ENCODE measurements around the gene ANKUB1.

DNA sequence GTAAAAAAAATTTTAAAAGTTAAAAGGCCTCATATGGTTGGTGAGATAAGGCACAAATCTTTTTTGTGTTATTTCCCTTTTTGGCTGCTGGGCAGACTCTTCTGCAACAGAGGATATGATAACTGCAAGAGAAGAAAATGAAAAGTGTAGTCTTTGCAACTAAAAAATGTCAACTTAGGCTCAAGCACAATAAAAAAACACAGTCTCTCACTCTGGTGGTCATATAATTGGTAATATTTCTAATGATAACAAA lies 55.5 kb downstream of the ANKUB1 start:
- TF ChIP-seq, protein P1, sequence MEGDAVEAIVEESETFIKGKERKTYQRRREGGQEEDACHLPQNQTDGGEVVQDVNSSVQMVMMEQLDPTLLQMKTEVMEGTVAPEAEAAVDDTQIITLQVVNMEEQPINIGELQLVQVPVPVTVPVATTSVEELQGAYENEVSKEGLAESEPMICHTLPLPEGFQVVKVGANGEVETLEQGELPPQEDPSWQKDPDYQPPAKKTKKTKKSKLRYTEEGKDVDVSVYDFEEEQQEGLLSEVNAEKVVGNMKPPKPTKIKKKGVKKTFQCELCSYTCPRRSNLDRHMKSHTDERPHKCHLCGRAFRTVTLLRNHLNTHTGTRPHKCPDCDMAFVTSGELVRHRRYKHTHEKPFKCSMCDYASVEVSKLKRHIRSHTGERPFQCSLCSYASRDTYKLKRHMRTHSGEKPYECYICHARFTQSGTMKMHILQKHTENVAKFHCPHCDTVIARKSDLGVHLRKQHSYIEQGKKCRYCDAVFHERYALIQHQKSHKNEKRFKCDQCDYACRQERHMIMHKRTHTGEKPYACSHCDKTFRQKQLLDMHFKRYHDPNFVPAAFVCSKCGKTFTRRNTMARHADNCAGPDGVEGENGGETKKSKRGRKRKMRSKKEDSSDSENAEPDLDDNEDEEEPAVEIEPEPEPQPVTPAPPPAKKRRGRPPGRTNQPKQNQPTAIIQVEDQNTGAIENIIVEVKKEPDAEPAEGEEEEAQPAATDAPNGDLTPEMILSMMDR (IDR thresholded peaks at IDR 0.05; ENCODE audit: low read depth, low read length, missing input control), result no peak
- no peak for TF ChIP-seq HNF4A (conservative IDR thresholded peaks at IDR 0.05)
- no peak for TF ChIP-seq TAF1 (conservative IDR thresholded peaks at IDR 0.05)
- TF ChIP-seq MAX (IDR thresholded peaks at IDR 0.05), result no peak
- TF ChIP-seq, protein P2, sequence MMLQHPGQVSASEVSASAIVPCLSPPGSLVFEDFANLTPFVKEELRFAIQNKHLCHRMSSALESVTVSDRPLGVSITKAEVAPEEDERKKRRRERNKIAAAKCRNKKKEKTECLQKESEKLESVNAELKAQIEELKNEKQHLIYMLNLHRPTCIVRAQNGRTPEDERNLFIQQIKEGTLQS (IDR thresholded peaks at IDR 0.05), result no peak
- TF ChIP-seq SP1 (IDR thresholded peaks at IDR 0.05), result no peak
- TF ChIP-seq GABPA (IDR thresholded peaks at IDR 0.05 in 1 of 2, conservative IDR thresholded peaks at IDR 0.05 in 1 of 2), result no peak
- TF ChIP-seq YY1 (IDR thresholded peaks at IDR 0.05), result no peak
- TF ChIP-seq REST (IDR thresholded peaks at IDR 0.05), result no peak
- no peak for TF ChIP-seq JUND (IDR thresholded peaks at IDR 0.05)
- TF ChIP-seq ZBTB33 (IDR thresholded peaks at IDR 0.05), result no peak
- no peak for TF ChIP-seq RAD21 (IDR thresholded peaks at IDR 0.05)

Measured in liver (tissue), 3 donors.